Measurements from ENCODE around the gene XYLT1.

Gene XYLT1

GRCh38 chr16:17467923-17468540 is 2.7 kb downstream of the XYLT1 start:
- TF ChIP-seq ISL1 (CRISPR knock-in tag; IDR thresholded peaks at IDR 0.05) (no peak), OSR1 (CRISPR knock-in tag; IDR thresholded peaks at IDR 0.05) (no peak), ZC3H10 (CRISPR knock-in tag; IDR thresholded peaks at IDR 0.05) (no peak), CSDC2 (CRISPR knock-in tag; IDR thresholded peaks at IDR 0.05) (no peak), GLIS3 (CRISPR knock-in tag; IDR thresholded peaks at IDR 0.05) (no peak), POU6F1 (CRISPR knock-in tag; IDR thresholded peaks at IDR 0.05; ENCODE audit: borderline replicate concordance, low read depth) (no peak), BACH2 (CRISPR knock-in tag; IDR thresholded peaks at IDR 0.05; ENCODE audit: borderline replicate concordance) (no peak), TOX (CRISPR knock-in tag; IDR thresholded peaks at IDR 0.05; ENCODE audit: borderline replicate concordance) (no peak)
- ATAC-seq = peak; percentile 74

- no peak for ATAC-seq
- no peak for TF ChIP-seq ZFP30 (CRISPR knock-in tag; IDR thresholded peaks at IDR 0.05)
- no peak for TF ChIP-seq ZNF70 (CRISPR knock-in tag; IDR thresholded peaks at IDR 0.05)
- TF ChIP-seq TCF4 (CRISPR knock-in tag; IDR thresholded peaks at IDR 0.05; ENCODE audit: borderline replicate concordance) = no peak
- no peak for TF ChIP-seq ISL1 (CRISPR knock-in tag; IDR thresholded peaks at IDR 0.05)
- no peak for TF ChIP-seq POU6F1 (CRISPR knock-in tag; IDR thresholded peaks at IDR 0.05; ENCODE audit: borderline replicate concordance, low read depth)
- no peak for TF ChIP-seq TSHZ2 (CRISPR knock-in tag; IDR thresholded peaks at IDR 0.05)
- no peak for TF ChIP-seq ESRRG (CRISPR knock-in tag; IDR thresholded peaks at IDR 0.05)
- TF ChIP-seq CSDC2 (CRISPR knock-in tag; IDR thresholded peaks at IDR 0.05) = no peak
Measured at GRCh38 chr16:17466876-17467275, 3.9 kb downstream of the XYLT1 start.

GRCh38 chr16:17465460-17465859 is 5.3 kb downstream of the XYLT1 start:
- ATAC-seq = no peak
- TF ChIP-seq BACH2 (CRISPR knock-in tag; IDR thresholded peaks at IDR 0.05; ENCODE audit: borderline replicate concordance) (no peak), TOX (CRISPR knock-in tag; IDR thresholded peaks at IDR 0.05; ENCODE audit: borderline replicate concordance) (no peak), ZNF8 (CRISPR knock-in tag; IDR thresholded peaks at IDR 0.05) (no peak), TSHZ2 (CRISPR knock-in tag; IDR thresholded peaks at IDR 0.05) (no peak), PATZ1 (CRISPR knock-in tag; IDR thresholded peaks at IDR 0.05; ENCODE audit: borderline replicate concordance) (no peak), CSDC2 (CRISPR knock-in tag; IDR thresholded peaks at IDR 0.05) (no peak), OSR1 (CRISPR knock-in tag; IDR thresholded peaks at IDR 0.05) (no peak), ESRRG (CRISPR knock-in tag; IDR thresholded peaks at IDR 0.05) (no peak), TCF4 (CRISPR knock-in tag; IDR thresholded peaks at IDR 0.05; ENCODE audit: borderline replicate concordance) (no peak), ZNF565 (CRISPR knock-in tag; conservative IDR thresholded peaks at IDR 0.05; ENCODE audit: low read depth) (no peak), ISL1 (CRISPR knock-in tag; IDR thresholded peaks at IDR 0.05) (no peak), ZFP3 (CRISPR knock-in tag; IDR thresholded peaks at IDR 0.05) (no peak), RARB (CRISPR knock-in tag; IDR thresholded peaks at IDR 0.05) (no peak), CREB5 (CRISPR knock-in tag; IDR thresholded peaks at IDR 0.05; ENCODE audit: low read depth) (no peak), ARNTL (CRISPR knock-in tag; IDR thresholded peaks at IDR 0.05; ENCODE audit: borderline replicate concordance, low read depth) (no peak)
